Left forelimb (tissue), 1 donor: ENCODE data around the gene DIP2A.
"Not testable (repeated sequence)": the region's sequence is repeated elsewhere in the genome, so short reads cannot be mapped to it uniquely, and the experiment has no call there.

Experiments
- DNase-seq: peaks from one replicate; pipeline ENCODE4 v3.0.0-alpha.2; 2018; ENCODE audit warnings: low spot score

DIP2A gene

GRCh38 chr21:46426313-46427046 is 32.2 kb upstream of the DIP2A start:
- no peak for DNase-seq

GRCh38 chr21:46427516-46427915 is 31.2 kb upstream of the DIP2A start:
- DNase-seq = no peak

GRCh38 chr21:46428286-46428685 is 30.4 kb upstream of the DIP2A start:
- DNase-seq = no peak

GRCh38 chr21:46428987-46429710 is 29.5 kb upstream of the DIP2A start:
- no peak for DNase-seq

- DNase-seq = no peak
Observed at GRCh38 chr21:46429754-46430681, 28.7 kb upstream of the DIP2A start.

- no peak for DNase-seq
Observed at GRCh38 chr21:46431448-46431847, 27.2 kb upstream of the DIP2A start.

GRCh38 chr21:46431884-46432488 is 26.7 kb upstream of the DIP2A start:
- no peak for DNase-seq

- DNase-seq = not testable (repeated sequence)
Observed at GRCh38 chr21:46433116-46433515, 25.6 kb upstream of the DIP2A start.

- no peak for DNase-seq
Observed at GRCh38 chr21:46434322-46434958, 24.3 kb upstream of the DIP2A start.

GRCh38 chr21:46435786-46436227 is 22.9 kb upstream of the DIP2A start:
- DNase-seq = no peak

- no peak for DNase-seq
Observed at GRCh38 chr21:46436621-46437020, 22.1 kb upstream of the DIP2A start.

- DNase-seq = no peak
Observed at GRCh38 chr21:46437096-46437498, 21.6 kb upstream of the DIP2A start.

GRCh38 chr21:46437511-46437910 is 21.2 kb upstream of the DIP2A start:
- DNase-seq = no peak

- DNase-seq = no peak
Observed at GRCh38 chr21:46438241-46438640, 20.4 kb upstream of the DIP2A start.

GRCh38 chr21:46439906-46440305 is 18.8 kb upstream of the DIP2A start:
- no peak for DNase-seq

GRCh38 chr21:46441331-46441730 is 17.4 kb upstream of the DIP2A start:
- DNase-seq = no peak

GRCh38 chr21:46441961-46442498 is 16.7 kb upstream of the DIP2A start:
- DNase-seq = no peak

GRCh38 chr21:46442938-46443337 is 15.8 kb upstream of the DIP2A start:
- DNase-seq = no peak

GRCh38 chr21:46443910-46444309 is 14.8 kb upstream of the DIP2A start:
- no peak for DNase-seq

- no peak for DNase-seq
Observed at GRCh38 chr21:46448108-46448507, 10.6 kb upstream of the DIP2A start.

- DNase-seq = not testable (repeated sequence)
Observed at GRCh38 chr21:46448855-46449254, 9.8 kb upstream of the DIP2A start.
